HEK293T (cell line): ENCODE measurements around the gene NUFIP2.
"Not testable (repeated sequence)": the region's sequence is repeated elsewhere in the genome, so short reads cannot be mapped to it uniquely, and the experiment has no call there.

Source experiments
- CTCF ChIA-PET: fragments of 350-600 bp; formaldehyde crosslinking; extraction: SDS; loops from one replicate; lab custom pipeline; 2021; ENCODE audit warnings: antibody characterized with exemption, inconsistent platforms; lab: Yijun Ruan, JAX
- POLR2A ChIA-PET: fragments of 350-600 bp; formaldehyde crosslinking; extraction: SDS; loops from one replicate; lab custom pipeline; 2020; ENCODE audit warnings: antibody characterized with exemption, inconsistent platforms; lab: Yijun Ruan, JAX
- DNase-seq: peaks from one replicate; pipeline ENCODE4 v3.0.0; 2012; ENCODE audit warnings: mixed read lengths; ENCODE audit errors: extremely low spot score
- ARNT ChIP-seq: fragments of 450-650 bp; IDR thresholded peaks from 2 replicates; pipeline ENCODE4 v1.6.1; 2017; ENCODE audit warnings: mild to moderate bottlenecking
- BHLHE40 ChIP-seq: fragments of 450-650 bp; IDR thresholded peaks from 2 replicates; pipeline ENCODE4 v1.6.1; 2016; ENCODE audit warnings: mild to moderate bottlenecking, moderate library complexity, borderline replicate concordance
- CTBP1 ChIP-seq: fragments of 450-650 bp; IDR thresholded peaks from 2 replicates; pipeline ENCODE4 v1.6.1; 2016; ENCODE audit warnings: borderline replicate concordance
- ELF4 ChIP-seq: fragments of 450-650 bp; IDR thresholded peaks from 2 replicates; pipeline ENCODE4 v1.6.1; 2017; ENCODE audit warnings: antibody characterized with exemption
- FOXA1 ChIP-seq: fragments of 450-650 bp; IDR thresholded peaks from 2 replicates; pipeline ENCODE4 v1.6.1; 2016; ENCODE audit warnings: mild to moderate bottlenecking
- FOXK2 ChIP-seq: fragments of 450-650 bp; IDR thresholded peaks from 2 replicates; pipeline ENCODE4 v1.6.1; 2016; ENCODE audit warnings: mild to moderate bottlenecking
- FOXM1 ChIP-seq: fragments of 450-650 bp; IDR thresholded peaks from 2 replicates; pipeline ENCODE4 v1.6.1; 2017; ENCODE audit warnings: mild to moderate bottlenecking, borderline replicate concordance
- HDGF ChIP-seq: fragments of 450-650 bp; IDR thresholded peaks from 2 replicates; pipeline ENCODE4 v1.6.1; 2017; ENCODE audit warnings: antibody characterized with exemption, borderline replicate concordance
- L3MBTL2 ChIP-seq: fragments of 450-650 bp; conservative IDR thresholded peaks from 2 replicates; pipeline ENCODE4 v1.6.1; 2016; ENCODE audit warnings: mild to moderate bottlenecking
- LEF1 ChIP-seq: fragments of 450-650 bp; IDR thresholded peaks from 2 replicates; pipeline ENCODE4 v1.6.1; 2017; ENCODE audit warnings: mild to moderate bottlenecking, borderline replicate concordance
- NFRKB ChIP-seq: fragments of 450-650 bp; IDR thresholded peaks from 2 replicates; pipeline ENCODE4 v1.6.1; 2016; ENCODE audit warnings: mild to moderate bottlenecking, moderate library complexity
- SP1 ChIP-seq: fragments of 450-650 bp; IDR thresholded peaks from 2 replicates; pipeline ENCODE4 v1.6.1; 2017
- SUZ12 ChIP-seq: fragments of 450-650 bp; IDR thresholded peaks from 2 replicates; pipeline ENCODE4 v1.6.1; 2016; ENCODE audit warnings: mild to moderate bottlenecking
- TARDBP ChIP-seq: fragments of 450-650 bp; IDR thresholded peaks from 2 replicates; pipeline ENCODE4 v1.6.1; 2016
- ZNF384 ChIP-seq: fragments of 450-650 bp; IDR thresholded peaks from 2 replicates; pipeline ENCODE4 v1.6.1; 2016
- TF ChIP-seq, protein P1 (sequence below): fragments of 450-650 bp; IDR thresholded peaks from 2 replicates; pipeline ENCODE4 v1.6.1; 2016

NUFIP2 gene

DNA sequence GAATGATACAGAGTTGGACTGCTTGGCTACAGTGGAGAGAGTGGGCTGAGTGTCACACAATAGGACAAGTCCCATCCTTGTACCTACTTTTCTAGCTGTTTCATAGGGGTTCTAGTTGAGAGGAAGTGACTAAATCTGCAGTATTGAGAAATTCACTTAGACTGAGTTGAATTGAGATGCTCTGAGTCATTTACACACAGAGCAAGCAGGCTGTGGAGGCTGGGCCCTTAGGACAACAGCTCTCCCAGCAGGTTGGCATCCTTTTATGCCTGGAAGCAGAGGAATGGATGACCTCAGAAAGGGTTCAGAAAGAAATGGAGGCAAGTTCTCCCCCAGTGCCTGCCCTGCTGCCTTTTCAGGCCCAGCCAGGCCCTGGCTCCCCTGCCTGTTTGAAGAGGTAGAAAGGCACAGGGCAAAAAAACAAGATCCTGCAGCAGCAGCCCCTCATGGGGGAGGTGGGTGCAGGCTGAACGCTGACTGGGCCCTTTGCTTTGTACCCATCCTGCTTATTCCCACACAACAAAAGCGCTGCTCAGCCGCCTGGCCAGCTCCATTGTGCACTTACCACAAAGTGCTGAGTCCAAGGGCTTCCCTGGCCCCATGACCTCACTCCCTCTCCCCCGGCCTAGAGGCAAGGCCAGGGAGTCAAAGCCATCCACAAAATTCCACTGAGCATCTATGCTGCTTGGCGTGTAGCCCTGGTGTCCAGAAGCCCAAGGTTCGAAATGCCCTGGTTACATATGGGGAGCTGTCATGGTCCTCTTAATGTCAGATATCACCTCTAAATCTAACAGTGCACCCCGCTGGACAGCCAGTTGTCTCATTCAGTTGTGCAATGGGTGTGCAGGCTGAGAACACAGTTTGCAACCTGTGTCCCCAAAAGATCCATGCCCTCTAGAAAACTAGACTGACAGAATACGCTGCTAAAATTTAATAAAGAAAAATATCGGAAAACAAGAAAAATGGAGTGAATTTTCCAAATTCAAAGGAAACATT is 52.7 kb downstream of the NUFIP2 start:
- TF ChIP-seq, protein P1, sequence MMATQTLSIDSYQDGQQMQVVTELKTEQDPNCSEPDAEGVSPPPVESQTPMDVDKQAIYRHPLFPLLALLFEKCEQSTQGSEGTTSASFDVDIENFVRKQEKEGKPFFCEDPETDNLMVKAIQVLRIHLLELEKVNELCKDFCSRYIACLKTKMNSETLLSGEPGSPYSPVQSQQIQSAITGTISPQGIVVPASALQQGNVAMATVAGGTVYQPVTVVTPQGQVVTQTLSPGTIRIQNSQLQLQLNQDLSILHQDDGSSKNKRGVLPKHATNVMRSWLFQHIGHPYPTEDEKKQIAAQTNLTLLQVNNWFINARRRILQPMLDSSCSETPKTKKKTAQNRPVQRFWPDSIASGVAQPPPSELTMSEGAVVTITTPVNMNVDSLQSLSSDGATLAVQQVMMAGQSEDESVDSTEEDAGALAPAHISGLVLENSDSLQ: no peak
- ChIA-PET POLR2A (interaction anchor here (0.6 to 1.7 kb wide), 5 partner anchors 10 to 93 kb away, joined by 3 to 6 read pairs (median 3); partner anchors contain the start of genes MYO18A and NUFIP2), CTCF (interaction anchor here (0.8 to 1.1 kb wide), 3 partner anchors 16 to 96 kb away, joined by 3 read pairs; no protein-coding TSS in a partner anchor)
- no peak for DNase-seq

DNA sequence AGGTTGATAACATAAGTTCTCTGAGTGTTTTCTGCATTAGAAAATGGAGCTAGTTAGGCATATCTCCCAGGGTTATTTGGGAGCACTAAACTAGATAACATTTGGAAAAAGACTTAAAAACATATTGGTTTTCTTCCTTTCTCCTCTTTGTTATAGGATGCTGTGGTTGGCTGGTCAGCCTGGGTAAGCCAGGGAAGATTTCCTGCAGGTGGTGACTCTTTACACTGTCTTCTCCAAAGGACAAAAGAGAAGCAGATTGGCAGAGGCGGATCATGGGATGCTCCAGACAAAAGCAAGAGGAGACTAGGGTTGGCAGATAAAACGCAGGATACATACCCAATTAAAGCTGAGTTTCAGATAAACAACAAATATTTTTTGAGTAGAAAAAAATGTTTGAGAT is 53.5 kb downstream of the NUFIP2 start:
- no peak for TF ChIP-seq HDGF
- TF ChIP-seq BHLHE40: no peak
- TF ChIP-seq ZNF384: no peak
- TF ChIP-seq SP1: no peak
- no peak for TF ChIP-seq ELF4
- TF ChIP-seq, protein P1: no peak
- TF ChIP-seq FOXA1: no peak
- TF ChIP-seq LEF1: no peak
- TF ChIP-seq FOXM1: no peak
- TF ChIP-seq NFRKB: no peak
- TF ChIP-seq ARNT: no peak
- TF ChIP-seq SUZ12: no peak
- no peak for TF ChIP-seq FOXK2
- POLR2A ChIA-PET: interaction anchor here (0.9 to 1.7 kb wide), 3 partner anchors 36 to 92 kb away, joined by 3 to 6 read pairs (median 3); partner anchors contain the start of gene MYO18A
- no peak for DNase-seq
- CTCF ChIA-PET: interaction anchor here (0.9 to 1.1 kb wide), 2 partner anchors 16 to 92 kb away, joined by 3 read pairs; no protein-coding TSS in a partner anchor

GRCh38 chr17:29238133-29238850 is 55.7 kb downstream of the NUFIP2 start:
- ChIA-PET CTCF (interaction anchor here (0.6 to 1.6 kb wide), 3 partner anchors 19 to 263 kb away, joined by 3 to 6 read pairs (median 3); no protein-coding TSS in a partner anchor), POLR2A (interaction anchor here (1.3 kb wide), 1 partner anchor 89 kb away, joined by 5 read pairs; no protein-coding TSS in a partner anchor)
- no peak for DNase-seq
- TF ChIP-seq CTBP1 (no peak), ZNF384 (no peak), FOXM1 (no peak), TARDBP (no peak), HDGF (no peak), ARNT (no peak)

DNA sequence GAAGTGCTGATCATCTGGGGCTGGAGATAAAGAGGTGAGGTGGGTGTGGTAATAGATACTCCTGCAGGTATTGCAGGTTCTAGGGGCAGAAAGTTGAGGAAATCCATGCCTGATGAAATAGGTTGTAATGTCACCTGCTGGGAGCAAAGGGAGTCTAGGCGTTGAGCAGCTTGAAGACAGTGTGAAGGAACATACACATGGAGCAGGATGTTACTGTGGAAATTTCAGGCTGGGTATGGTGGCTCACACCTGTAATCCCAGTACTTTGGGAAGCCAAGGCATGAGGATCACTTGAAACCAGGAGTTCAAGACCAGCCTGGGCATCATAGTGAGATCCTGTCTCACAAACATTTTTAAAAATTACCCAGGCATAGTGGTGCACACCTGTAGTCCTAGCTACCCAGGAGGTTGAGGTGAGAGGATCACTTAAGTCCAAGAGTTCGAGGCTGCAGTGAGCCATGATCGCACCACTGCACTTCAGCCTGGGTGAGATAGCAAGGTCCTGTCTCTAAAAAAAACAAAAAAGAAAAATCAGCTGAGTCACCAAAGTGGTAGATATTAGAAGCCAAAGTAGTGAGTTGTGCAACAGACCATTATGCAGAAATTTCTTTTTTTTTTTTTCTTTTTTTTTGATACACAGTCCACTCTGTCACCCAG is 56.3 kb downstream of the NUFIP2 start:
- CTCF ChIA-PET: interaction anchor here (1.0 to 1.6 kb wide), 2 partner anchors 18 to 89 kb away, joined by 3 to 6 read pairs; no protein-coding TSS in a partner anchor
- DNase-seq: no peak
- TF ChIP-seq FOXK2 (no peak), L3MBTL2 (no peak), BHLHE40 (no peak), NFRKB (no peak), LEF1 (no peak), CTBP1 (no peak), ZNF384 (no peak), ARNT (no peak), TARDBP (no peak), FOXA1 (no peak), SP1 (no peak), ELF4 (no peak), HDGF (no peak), FOXM1 (no peak)
- POLR2A ChIA-PET: interaction anchor here (1.3 kb wide), 1 partner anchor 89 kb away, joined by 5 read pairs; no protein-coding TSS in a partner anchor

DNA sequence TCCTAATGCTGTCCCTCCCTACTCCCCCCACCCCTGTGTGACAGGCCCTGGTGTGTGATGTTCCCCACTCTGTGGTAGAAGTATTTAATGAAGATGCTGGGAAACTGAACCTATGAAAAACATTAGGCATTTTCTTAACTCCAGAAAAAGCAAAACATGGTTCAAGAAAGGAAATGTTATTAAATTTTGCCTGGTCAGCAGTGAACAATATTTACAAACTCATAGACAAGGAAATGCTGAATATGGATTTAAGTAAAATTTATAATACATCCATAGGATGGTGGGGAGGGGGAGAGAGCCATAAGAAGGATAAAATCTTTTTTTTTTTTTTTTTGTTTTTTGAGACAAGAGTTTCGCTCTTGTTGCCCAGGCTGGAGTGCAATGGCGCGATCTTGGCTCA is 58.0 kb downstream of the NUFIP2 start:
- DNase-seq: no peak
- ChIA-PET POLR2A (no interaction called here), CTCF (interaction anchor here (1.3 kb wide), 1 partner anchor 16 kb away, joined by 5 read pairs; no protein-coding TSS in a partner anchor)
- no peak for TF ChIP-seq CTBP1
- TF ChIP-seq, protein P1: no peak
- no peak for TF ChIP-seq HDGF
- no peak for TF ChIP-seq ZNF384
- TF ChIP-seq SP1: no peak
- no peak for TF ChIP-seq LEF1
- TF ChIP-seq NFRKB: no peak
- TF ChIP-seq SUZ12: no peak
- no peak for TF ChIP-seq FOXA1
- TF ChIP-seq FOXK2: no peak
- TF ChIP-seq TARDBP: no peak
- no peak for TF ChIP-seq FOXM1
- TF ChIP-seq ARNT: no peak
- TF ChIP-seq ELF4: no peak
- no peak for TF ChIP-seq BHLHE40
- TF ChIP-seq L3MBTL2: no peak

DNA sequence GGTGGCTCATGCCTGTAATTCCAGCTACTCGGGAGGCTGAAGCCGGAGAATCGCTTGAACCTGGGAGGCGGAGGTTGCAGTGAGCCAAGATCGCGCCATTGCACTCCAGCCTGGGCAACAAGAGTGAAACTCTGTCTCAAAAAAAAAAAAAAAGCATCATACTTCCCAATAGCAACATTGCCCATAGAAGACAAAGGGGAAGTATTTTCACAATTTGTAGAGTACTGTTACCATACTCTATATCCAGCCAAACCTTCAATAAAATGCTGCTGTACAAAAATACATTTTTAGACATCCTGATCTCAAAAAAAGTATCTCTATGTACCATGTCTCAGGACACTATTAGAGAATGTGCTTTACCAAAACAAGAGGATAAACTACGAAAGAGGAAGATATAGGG is 59.0 kb downstream of the NUFIP2 start:
- CTCF ChIA-PET: interaction anchor here (1.3 kb wide), 1 partner anchor 15 kb away, joined by 5 read pairs; no protein-coding TSS in a partner anchor
- DNase-seq, POLR2A ChIA-PET: not testable (repeated sequence)
